Fibroblast of pulmonary artery (primary cell): ENCODE data around the gene NLRP13.

Experiments used
- DNase-seq: peaks from one replicate; pipeline ENCODE4 v3.0.0-alpha.2; 2010; ENCODE audit warnings: low read depth
- H3K4me3 ChIP-seq: replicated peaks from 2 replicates; pipeline ENCODE4 v1.5.1; 2011; ENCODE audit warnings: low read depth, mild to moderate bottlenecking, control low read depth, low read length, moderate library complexity
- TF ChIP-seq, protein P1 (sequence below): IDR thresholded peaks from 2 replicates; pipeline ENCODE4 v1.5.1; 2011; ENCODE audit warnings: mild to moderate bottlenecking, control low read depth, low read length, inconsistent platforms; ENCODE audit errors: missing control alignments

Gene NLRP13, protein sequence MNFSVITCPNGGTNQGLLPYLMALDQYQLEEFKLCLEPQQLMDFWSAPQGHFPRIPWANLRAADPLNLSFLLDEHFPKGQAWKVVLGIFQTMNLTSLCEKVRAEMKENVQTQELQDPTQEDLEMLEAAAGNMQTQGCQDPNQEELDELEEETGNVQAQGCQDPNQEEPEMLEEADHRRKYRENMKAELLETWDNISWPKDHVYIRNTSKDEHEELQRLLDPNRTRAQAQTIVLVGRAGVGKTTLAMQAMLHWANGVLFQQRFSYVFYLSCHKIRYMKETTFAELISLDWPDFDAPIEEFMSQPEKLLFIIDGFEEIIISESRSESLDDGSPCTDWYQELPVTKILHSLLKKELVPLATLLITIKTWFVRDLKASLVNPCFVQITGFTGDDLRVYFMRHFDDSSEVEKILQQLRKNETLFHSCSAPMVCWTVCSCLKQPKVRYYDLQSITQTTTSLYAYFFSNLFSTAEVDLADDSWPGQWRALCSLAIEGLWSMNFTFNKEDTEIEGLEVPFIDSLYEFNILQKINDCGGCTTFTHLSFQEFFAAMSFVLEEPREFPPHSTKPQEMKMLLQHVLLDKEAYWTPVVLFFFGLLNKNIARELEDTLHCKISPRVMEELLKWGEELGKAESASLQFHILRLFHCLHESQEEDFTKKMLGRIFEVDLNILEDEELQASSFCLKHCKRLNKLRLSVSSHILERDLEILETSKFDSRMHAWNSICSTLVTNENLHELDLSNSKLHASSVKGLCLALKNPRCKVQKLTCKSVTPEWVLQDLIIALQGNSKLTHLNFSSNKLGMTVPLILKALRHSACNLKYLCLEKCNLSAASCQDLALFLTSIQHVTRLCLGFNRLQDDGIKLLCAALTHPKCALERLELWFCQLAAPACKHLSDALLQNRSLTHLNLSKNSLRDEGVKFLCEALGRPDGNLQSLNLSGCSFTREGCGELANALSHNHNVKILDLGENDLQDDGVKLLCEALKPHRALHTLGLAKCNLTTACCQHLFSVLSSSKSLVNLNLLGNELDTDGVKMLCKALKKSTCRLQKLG

DNA sequence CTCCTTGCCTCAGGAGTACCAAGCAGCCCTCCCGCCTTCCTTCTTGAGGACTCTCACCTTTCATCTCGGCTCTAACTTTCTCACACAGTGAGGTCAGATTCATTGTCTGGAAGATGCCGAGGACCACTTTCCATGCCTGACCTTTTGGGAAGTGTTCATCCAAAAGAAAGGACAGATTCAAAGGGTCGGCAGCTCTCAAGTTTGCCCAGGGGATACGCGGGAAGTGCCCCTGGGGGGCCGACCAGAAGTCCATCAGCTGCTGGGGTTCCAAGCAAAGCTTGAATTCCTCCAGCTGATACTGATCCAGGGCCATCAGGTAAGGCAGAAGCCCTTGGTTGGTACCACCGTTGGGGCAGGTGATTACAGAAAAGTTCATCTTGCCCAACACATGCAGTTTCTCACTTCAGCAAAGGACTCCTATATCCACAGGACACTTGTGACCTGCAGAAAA is at the start of gene NLRP13:
Gene NLRP13, minus strand, starts transcription at position 401 of the 451 bp plus-strand sequence. Its CDS starts 25 bp downstream, at position 376.
- DNase-seq: no peak
- TF ChIP-seq, protein P1, sequence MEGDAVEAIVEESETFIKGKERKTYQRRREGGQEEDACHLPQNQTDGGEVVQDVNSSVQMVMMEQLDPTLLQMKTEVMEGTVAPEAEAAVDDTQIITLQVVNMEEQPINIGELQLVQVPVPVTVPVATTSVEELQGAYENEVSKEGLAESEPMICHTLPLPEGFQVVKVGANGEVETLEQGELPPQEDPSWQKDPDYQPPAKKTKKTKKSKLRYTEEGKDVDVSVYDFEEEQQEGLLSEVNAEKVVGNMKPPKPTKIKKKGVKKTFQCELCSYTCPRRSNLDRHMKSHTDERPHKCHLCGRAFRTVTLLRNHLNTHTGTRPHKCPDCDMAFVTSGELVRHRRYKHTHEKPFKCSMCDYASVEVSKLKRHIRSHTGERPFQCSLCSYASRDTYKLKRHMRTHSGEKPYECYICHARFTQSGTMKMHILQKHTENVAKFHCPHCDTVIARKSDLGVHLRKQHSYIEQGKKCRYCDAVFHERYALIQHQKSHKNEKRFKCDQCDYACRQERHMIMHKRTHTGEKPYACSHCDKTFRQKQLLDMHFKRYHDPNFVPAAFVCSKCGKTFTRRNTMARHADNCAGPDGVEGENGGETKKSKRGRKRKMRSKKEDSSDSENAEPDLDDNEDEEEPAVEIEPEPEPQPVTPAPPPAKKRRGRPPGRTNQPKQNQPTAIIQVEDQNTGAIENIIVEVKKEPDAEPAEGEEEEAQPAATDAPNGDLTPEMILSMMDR: no peak
- H3K4me3 ChIP-seq: no peak within 1 kb of the TSS

DNA sequence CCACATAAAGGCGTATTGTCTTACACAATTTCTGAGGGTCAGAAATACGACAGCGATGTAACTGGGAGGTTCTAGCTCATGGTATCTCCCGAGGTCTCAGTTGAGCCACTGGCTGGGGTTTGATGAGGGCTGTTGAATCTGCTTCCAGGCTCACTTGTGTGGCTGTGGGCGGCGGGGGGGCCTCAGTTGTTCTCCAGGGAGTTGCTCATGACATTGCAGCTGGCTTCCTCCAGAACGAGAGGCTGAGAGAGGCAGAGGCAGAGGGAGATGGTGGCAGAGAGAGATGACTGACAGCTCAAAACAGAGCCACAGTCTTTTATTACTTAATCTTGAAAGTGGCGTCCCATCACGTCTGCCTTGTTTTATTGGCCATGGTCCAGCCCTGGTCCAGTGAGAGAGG is 48.3 kb upstream of the NLRP13 start:
- no peak for DNase-seq
- H3K4me3 ChIP-seq: no peak overlapping the region
- TF ChIP-seq, protein P1: no peak

DNA sequence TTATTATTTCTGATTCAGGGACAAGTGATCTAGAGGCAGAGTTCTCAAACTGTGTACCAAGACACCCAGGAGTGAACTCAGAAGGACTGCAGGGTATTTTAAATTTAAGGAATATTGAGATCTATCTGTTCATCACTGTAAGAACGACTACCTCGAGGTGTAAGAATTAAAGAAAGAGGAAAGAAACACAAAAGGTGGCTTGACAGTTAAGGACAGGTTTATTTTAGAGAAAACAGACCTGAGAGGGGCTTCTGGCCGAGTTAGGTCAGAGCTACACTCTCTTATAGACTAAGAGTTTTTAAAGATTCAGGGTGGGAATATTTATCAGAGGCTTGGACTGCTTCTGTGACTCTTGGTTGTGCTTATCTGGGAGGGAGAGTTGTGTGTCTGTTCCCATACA is 41.8 kb upstream of the NLRP13 start:
- H3K4me3 ChIP-seq: no peak overlapping the region
- DNase-seq: no peak
- TF ChIP-seq, protein P1: no peak

DNA sequence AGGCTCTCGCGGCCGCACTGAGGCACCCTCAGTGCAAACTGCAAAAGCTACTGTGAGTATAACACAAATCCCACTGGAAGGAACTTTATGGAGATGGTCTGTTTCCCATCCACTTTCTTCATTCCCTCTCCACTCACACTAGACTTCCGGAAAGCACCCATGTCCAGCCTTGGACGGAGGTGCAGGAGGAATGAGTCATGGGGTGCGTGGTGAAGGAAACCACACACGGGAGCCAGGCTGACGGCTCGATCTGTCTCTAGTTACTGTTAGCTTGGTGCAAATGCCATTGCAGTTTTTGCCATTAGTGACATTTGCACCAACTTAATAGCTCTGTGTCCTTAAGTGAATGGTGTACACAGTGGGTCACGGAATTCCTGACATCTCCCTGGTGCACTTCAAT is 30.1 kb upstream of the NLRP13 start:
- TF ChIP-seq, protein P1: no peak
- H3K4me3 ChIP-seq: no peak overlapping the region
- no peak for DNase-seq

DNA sequence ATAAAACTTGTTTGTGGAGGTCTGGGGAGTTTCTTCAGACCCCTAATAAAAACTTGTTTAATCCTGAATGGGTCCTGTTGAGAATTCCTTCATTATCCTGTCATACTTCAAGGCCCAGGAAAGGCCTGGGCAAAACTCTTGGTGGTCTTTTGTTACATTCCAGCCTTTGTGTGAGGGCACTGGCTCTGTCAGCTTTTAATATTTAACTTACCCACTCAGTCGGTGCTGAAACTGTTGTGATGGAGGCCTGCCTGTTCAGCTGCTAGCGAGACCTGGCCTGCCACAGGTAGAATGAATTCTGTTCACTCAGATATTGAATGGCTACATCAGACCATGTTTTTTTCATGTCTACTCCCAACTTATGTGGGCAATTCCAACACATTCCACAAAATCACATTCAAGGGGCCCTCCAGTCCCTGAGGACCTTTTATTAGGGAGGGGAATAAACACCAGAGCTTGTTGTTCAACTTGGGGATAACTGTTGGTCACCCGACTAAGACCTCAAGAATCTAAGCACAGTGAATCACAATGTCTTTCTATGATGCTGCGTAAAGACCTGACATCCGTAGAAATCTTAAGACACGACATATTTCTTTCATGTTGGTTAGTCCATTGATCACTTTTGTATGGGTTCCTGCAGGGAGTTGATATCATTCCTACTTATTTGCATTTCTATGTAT is 28.0 kb upstream of the NLRP13 start:
- H3K4me3 ChIP-seq: no peak overlapping the region
- TF ChIP-seq, protein P1: no peak
- no peak for DNase-seq

DNA sequence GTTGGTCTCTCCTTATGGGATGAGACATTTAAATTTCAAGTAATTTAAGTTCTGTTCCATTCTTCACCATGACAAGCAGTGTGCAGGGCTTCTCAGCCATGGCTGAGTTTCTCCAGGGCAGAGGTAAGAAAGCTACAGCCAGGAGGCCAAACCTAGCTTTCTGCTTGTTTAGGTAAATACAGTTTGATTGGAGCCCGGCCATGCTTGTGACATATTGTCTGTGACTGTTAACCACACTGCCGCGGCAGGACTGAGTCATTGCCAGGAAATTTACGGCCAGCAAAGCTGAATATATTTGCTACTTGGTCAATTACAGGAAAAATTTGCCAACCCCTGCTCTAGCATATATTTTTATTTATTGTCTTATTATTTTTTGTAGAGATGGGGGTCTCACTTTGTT is 26.2 kb upstream of the NLRP13 start:
- no peak overlapping the region for H3K4me3 ChIP-seq
- no peak for DNase-seq
- TF ChIP-seq, protein P1: no peak
